Measurements from ENCODE around the gene ZPBP.

DNA sequence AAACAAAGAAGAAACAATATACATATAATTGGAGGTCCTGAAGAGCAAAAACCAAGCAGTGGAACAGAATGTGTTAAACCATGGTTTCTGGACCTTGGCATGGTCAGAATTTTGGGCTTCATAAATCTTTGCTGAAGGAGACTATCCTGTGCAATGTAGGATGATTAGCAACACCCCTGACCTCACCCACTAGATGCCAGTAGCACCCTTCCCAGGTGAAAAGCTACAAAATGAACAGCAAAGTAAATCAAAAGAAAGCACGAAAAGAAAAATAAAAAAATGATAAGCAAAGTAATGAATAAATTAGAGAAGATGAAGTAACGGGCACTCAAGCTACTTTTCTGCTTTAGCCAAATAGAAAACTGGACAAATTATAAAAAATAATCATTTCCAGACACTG lies 19.2 kb upstream of the ZPBP start:
- TF ChIP-seq, protein P1, sequence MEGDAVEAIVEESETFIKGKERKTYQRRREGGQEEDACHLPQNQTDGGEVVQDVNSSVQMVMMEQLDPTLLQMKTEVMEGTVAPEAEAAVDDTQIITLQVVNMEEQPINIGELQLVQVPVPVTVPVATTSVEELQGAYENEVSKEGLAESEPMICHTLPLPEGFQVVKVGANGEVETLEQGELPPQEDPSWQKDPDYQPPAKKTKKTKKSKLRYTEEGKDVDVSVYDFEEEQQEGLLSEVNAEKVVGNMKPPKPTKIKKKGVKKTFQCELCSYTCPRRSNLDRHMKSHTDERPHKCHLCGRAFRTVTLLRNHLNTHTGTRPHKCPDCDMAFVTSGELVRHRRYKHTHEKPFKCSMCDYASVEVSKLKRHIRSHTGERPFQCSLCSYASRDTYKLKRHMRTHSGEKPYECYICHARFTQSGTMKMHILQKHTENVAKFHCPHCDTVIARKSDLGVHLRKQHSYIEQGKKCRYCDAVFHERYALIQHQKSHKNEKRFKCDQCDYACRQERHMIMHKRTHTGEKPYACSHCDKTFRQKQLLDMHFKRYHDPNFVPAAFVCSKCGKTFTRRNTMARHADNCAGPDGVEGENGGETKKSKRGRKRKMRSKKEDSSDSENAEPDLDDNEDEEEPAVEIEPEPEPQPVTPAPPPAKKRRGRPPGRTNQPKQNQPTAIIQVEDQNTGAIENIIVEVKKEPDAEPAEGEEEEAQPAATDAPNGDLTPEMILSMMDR (conservative IDR thresholded peaks at IDR 0.05): no peak
- no peak for TF ChIP-seq ZFX (IDR thresholded peaks at IDR 0.05)
